ENCODE results near the gene PPM1J. TPM values are rescaled to one million over a fixed set of nuclear protein-coding genes. Genes with fewer than 3 reads are reported as not detected.
"Not testable (repeated sequence)": the region's sequence is repeated elsewhere in the genome, so short reads cannot be mapped to it uniquely, and the experiment has no call there.

Gene PPM1J
- total RNA-seq, 1 experiment from 2014 or later, result 0.85 TPM

GRCh38 chr1:112729011-112729410 lies 13.9 kb upstream of the PPM1J start:
- H3K27me3 ChIP-seq, H3K27ac ChIP-seq, H3K4me1 ChIP-seq: not testable (repeated sequence)

DNA sequence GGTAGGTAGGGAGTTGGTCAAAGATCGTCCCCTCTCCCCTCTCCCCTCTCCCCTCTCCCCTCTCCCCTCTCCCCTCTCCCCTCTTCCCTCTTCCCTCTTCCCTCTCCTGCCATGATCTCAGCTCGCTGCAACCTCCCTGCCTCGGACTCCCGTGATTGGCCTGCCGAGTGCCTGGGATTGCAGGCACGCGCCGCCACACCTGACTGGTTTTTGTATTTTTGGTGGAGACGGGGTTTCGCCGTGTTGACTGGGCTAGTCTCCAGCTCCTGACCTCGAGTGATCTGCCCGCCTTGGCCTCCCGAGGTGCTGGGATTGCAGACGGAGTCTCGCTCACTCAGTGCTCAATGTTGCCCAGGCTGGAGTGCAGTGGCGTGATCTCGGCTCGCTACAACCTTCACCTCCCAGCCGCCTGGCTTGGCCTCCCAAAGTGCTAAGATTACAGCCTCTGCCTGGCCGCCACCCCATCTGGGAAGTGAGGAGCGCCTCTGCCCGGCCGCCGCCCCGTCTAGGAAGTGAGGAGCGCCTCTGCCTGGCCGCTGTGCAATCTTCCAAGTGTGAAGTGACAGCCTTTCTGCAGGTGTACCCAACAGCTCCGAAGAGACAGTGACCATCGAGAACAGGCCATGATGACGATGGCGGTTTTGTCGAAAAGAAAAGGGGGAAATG lies 13.3 kb upstream of the PPM1J start:
- not testable (repeated sequence) for DNase-seq; H3K9me3 ChIP-seq (replicated peaks); H3K27ac ChIP-seq; H3K4me1 ChIP-seq; H3K4me3 ChIP-seq; H3K36me3 ChIP-seq; H3K27me3 ChIP-seq

More at GRCh38 chr1:112729011-112729410, 13.9 kb upstream of the PPM1J start:
- not testable (repeated sequence) for DNase-seq; H3K9me3 ChIP-seq (replicated peaks); H3K36me3 ChIP-seq; H3K4me3 ChIP-seq

DNA sequence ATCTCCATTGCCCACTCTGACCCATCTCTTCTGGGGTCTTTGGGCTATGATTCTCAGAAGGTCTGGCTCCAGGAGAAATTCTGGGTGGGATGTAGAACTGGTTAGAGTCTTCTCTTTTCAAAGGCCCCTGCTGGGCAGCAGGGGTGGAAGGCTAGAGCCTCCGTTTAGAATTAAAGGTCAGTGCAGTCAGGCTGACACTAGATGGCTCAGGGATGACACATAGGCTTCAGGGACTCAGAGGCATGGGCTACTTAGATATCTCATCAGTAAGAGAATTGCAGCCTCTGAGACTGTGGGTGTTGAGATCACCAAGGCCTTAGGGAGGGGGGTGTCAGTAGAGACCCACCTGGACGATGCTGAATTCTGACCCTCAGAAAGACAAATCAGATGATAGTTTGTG lies 12.6 kb upstream of the PPM1J start:
- H3K4me1 ChIP-seq, result no peaks in the 10 kb centered on the region
- H3K9me3 ChIP-seq (replicated peaks), result no peaks in the 10 kb centered on the region
- no peak overlapping the region for H3K27ac ChIP-seq
- H3K36me3 ChIP-seq, result no peaks in the 10 kb centered on the region
- no peak overlapping the region for H3K4me3 ChIP-seq
- H3K27me3 ChIP-seq, result no peaks in the 10 kb centered on the region
- no peak for DNase-seq

GRCh38 chr1:112724240-112724639 lies 9.1 kb upstream of the PPM1J start:
- not testable (repeated sequence) for H3K9me3 ChIP-seq (replicated peaks); H3K4me1 ChIP-seq; H3K27ac ChIP-seq; H3K27me3 ChIP-seq; DNase-seq; H3K4me3 ChIP-seq; H3K36me3 ChIP-seq

DNA sequence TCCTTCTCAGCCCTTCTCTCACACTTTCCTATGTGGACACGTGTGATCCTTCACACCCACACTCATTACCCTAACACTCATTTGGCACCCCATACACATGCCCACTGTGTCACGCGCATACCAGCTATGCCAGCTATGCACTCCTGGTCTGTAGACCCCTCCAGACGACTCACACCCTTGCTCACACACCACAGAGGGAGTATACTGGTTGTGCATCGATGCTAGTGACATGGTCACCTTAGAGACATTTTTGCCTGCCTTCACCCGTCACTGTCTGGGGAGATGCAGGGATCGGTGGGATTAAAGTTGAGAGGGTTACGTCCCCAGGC lies 8.3 kb upstream of the PPM1J start:
- no peaks in the 10 kb centered on the region for H3K9me3 ChIP-seq (replicated peaks)
- no peaks in the 10 kb centered on the region for H3K27me3 ChIP-seq
- no peak for DNase-seq
- H3K4me3 ChIP-seq, result peak overlapping the region; percentile 58
- no peaks in the 10 kb centered on the region; the same call in 1 of the 2 replicates for H3K4me1 ChIP-seq
- no peak overlapping the region for H3K27ac ChIP-seq
- H3K36me3 ChIP-seq, result no peaks in the 10 kb centered on the region

DNA sequence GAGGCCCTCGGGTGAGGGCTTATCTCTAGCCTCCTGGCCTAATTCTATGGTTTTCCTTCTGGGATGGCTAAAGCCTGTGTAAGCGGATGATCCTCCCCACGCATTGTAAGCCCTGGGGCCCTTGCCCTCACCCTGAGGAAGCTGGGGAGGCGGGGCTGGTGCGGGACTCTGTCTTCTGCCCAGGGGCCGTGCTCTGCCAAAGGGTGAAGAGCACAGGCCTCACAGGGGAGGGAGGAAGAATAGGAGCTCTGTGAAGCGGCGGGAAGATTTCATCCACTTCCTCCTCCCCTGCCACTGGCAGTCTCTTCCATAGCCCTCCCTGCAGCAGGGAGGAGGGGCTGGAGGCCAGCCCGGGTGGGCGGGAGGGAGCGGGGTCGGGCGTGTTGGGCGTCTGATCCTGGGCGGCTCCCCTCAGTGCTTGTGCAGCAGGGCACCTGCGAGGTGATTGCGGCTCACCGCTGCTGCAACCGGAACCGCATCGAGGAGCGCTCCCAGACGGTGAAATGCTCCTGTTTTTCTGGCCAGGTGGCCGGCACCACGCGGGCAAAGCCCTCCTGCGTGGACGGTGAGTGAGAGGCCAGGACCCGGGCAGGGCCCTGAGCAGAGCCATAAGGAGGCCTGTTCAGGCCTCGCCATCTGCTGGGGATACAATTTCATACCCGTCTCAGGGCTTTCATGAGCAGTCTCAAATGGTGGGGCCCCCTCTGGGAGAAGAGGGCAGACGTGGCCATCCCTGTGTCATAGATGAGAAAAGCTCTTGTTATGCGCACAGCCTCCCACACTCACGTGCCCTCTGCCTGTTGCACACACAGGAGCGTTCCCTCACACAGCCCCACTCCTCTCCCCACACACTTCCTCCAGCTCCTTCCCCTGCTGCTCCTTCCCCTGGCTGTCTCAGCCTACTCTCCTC lies 7.7 kb upstream of the PPM1J start:
- H3K27me3 ChIP-seq, result no peaks in the 10 kb centered on the region
- no peaks in the 10 kb centered on the region for H3K36me3 ChIP-seq
- H3K4me3 ChIP-seq, result peak overlapping the region; percentile 58
- H3K27ac ChIP-seq, result no peak overlapping the region
- no peaks in the 10 kb centered on the region; the same call in 1 of the 2 replicates for H3K4me1 ChIP-seq
- H3K9me3 ChIP-seq (replicated peaks), result no peaks in the 10 kb centered on the region
- DNase-seq, result peak; percentile 48 to 67

DNA sequence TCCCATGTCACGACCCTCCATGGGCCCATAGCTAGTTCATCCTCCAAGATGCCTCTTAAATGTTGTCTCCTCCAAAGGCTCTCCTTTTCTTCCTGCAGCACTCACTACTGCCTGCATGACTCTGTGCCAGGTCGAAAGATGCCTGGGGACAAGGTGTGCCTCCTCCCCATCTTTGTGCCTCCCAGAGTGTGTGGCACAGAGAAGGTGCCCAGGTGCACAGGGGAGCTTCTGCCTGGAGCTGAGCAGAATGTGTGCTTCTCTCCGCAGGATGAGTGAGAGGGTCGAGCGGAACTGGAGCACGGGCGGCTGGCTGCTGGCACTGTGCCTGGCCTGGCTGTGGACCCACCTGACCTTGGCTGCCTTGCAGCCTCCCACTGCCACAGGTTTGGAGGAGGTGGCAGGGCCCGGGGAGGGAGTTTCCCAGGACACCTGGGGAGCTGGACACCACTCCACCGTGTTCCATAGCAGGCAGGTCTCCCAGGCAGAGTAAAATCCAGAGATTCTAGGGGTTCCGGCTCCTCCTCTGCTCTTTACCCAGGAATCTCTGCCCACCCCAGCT lies 6.9 kb upstream of the PPM1J start:
- DNase-seq, result no peak
- Histone ChIP-seq H3K36me3 (no peaks in the 10 kb centered on the region), H3K27me3 (no peaks in the 10 kb centered on the region), H3K9me3 (replicated peaks) (no peaks in the 10 kb centered on the region), H3K27ac (no peak overlapping the region), H3K4me1 (no peaks in the 10 kb centered on the region; the same call in 1 of the 2 replicates), H3K4me3 (peak overlapping the region; percentile 58)

DNA sequence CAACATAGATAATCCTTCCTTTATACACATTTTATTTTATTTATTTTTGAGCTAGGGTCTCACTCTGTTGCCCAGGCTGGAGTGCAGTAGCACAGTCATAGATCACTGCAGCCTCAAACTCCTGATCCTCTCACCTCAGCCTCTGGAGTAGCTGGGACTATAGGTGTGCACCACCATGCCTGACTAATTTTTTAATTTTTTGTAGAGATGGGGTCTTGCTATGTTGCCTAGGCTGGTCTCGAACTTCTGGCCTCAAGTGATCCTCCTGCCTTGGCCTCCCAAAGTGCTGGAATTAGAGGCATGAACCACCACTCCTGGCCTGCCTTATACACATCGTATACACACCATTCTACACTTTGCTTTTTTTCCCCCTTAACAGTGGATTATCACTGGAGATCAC lies 6.2 kb upstream of the PPM1J start:
- not testable (repeated sequence) for H3K27ac ChIP-seq; H3K4me3 ChIP-seq; DNase-seq; H3K27me3 ChIP-seq; H3K9me3 ChIP-seq (replicated peaks); H3K36me3 ChIP-seq; H3K4me1 ChIP-seq

DNA sequence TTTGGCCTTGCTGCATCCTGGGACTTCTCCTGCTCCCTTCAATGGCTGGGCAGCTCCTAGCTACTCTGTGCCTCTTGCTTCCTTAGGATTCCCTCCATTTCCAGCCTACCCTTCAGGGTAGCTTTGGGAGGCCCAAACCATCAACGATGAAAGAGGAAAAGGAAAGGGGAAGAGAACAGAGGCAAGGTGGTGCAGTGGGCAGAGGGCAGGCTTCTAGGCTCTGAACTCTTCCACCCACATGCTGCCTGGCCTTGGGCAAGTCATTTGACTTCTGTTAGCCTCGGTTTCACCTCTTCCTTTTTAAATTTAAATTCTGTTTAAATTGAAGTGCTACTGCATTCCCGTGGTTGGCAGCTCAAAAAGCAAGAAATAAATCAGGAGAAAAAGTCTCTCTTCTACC lies 5.7 kb upstream of the PPM1J start:
- Histone ChIP-seq H3K9me3 (replicated peaks) (no peaks in the 10 kb centered on the region), H3K4me3 (no peak overlapping the region), H3K36me3 (no peaks in the 10 kb centered on the region), H3K27me3 (no peaks in the 10 kb centered on the region), H3K4me1 (no peaks in the 10 kb centered on the region; the same call in 1 of the 2 replicates), H3K27ac (no peak overlapping the region)
- no peak for DNase-seq

GRCh38 chr1:112719706-112720105 lies 4.6 kb upstream of the PPM1J start:
- no peaks in the 10 kb centered on the region for H3K9me3 ChIP-seq (replicated peaks)
- H3K4me1 ChIP-seq, result no peaks in the 10 kb centered on the region; the same call in 1 of the 2 replicates
- no peak for DNase-seq
- H3K27ac ChIP-seq, result no peak overlapping the region
- H3K4me3 ChIP-seq, result no peak overlapping the region
- no peaks in the 10 kb centered on the region for H3K36me3 ChIP-seq
- no peaks in the 10 kb centered on the region for H3K27me3 ChIP-seq

DNA sequence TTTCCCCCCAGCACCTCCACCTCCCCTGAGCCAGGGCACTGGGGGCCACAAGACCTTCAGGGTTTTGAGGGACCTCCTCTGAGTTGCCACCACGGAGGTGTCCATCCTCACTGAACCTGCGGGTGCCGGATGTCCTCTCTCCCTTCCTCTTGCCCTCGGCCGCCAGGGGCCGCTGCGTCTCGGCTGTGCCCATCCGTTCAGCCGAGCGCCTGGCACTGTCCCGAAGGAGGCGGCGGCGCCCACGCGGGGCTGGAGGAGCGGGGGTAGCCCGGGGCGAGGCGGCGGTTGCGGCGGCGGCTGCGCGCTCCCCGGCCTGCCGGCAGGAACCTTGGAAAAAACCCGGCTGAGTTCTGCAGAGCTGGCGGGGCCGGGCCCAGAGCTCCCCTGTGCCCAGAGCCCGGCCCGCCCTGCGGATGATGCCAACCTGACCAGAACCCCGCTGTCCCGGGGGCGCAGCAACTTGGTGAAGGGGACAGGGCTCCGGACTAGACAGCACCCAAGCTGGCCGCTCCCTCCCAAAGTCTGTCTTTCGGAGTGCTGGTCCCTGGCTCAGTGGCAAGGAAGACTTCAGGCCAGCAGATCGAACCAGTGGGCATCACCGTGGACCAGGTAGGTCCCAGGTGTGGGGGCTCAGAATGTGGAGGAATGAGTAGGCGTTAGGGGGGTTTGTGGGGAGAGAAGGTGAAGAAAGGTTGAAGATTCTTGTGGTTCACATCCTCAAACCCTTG lies 3.7 kb upstream of the PPM1J start:
- Histone ChIP-seq H3K4me3 (no peak overlapping the region), H3K27me3 (no peaks in the 10 kb centered on the region), H3K36me3 (no peaks in the 10 kb centered on the region)

GRCh38 chr1:112717263-112717873 lies 2.2 kb upstream of the PPM1J start:
- H3K9me3 ChIP-seq (replicated peaks), result no peaks in the 10 kb centered on the region
- DNase-seq, result no peak
- no peaks in the 10 kb centered on the region for H3K27me3 ChIP-seq
- no peak overlapping the region for H3K4me3 ChIP-seq
- H3K4me1 ChIP-seq, result peaks cover 3% of the 10 kb centered on the region; the same call in 1 of the 2 replicates
- H3K36me3 ChIP-seq, result no peaks in the 10 kb centered on the region
- no peak overlapping the region for H3K27ac ChIP-seq

More for the DNA sequence above, 3.7 kb upstream of the PPM1J start:
- no peak overlapping the region for H3K27ac ChIP-seq
- DNase-seq, result peak; percentile 73 to 76
- peaks cover 3% of the 10 kb centered on the region; the same call in 1 of the 2 replicates for H3K4me1 ChIP-seq
- no peaks in the 10 kb centered on the region for H3K9me3 ChIP-seq (replicated peaks)

GRCh38 chr1:112716133-112716720 lies 1.1 kb upstream of the PPM1J start:
- Histone ChIP-seq H3K27ac (no peak overlapping the region), H3K4me3 (peak overlapping the region; percentile 72), H3K36me3 (no peaks in the 10 kb centered on the region), H3K9me3 (replicated peaks) (no peaks in the 10 kb centered on the region), H3K4me1 (peaks cover 3% of the 10 kb centered on the region; the same call in 1 of the 2 replicates), H3K27me3 (no peaks in the 10 kb centered on the region)
- DNase-seq, result peak; percentile 84 to 96

All from SJCRH30 (cell line).